ENCODE measurements around the gene RPS3.

Gene RPS3

DNA sequence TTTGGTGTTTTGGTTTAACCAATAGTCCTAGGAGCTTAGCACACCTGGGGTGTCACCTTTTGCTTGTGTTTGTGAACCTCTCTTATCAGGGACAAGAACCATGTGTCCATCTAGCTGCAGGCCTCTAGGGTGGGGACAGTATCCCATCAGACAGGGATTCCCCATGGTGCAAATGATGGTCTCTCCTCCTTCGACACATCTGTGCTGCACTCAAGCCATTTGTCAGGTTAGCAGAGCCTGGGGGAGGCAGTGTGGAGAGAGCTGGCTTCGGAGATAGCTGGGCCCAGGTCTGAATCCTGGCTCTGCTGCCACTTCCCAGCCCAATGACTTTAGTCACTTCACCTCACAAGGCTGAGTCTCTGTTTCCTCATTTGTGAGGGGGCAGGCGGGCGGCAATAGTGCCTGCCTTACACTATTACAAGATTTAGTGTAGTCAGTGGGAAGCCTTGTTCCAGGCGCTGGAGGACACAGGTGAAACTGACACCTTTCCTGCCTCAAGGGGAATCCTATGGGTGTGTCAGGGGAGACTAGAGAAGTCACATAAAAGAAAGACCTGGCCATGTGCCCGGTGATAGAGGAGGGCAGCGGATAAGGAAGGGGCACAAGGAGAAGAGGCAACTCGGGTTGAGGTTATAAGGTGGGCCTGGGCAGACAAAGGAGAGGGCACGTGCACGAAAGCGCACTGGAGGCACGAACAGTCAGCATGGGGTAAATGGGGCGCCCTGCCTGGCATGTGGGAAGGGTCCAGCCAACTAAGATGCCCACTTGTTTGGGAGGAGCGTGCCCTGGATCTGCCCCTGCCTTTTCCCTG lies 21.1 kb downstream of the RPS3 start:
- no peak for DNase-seq

DNA sequence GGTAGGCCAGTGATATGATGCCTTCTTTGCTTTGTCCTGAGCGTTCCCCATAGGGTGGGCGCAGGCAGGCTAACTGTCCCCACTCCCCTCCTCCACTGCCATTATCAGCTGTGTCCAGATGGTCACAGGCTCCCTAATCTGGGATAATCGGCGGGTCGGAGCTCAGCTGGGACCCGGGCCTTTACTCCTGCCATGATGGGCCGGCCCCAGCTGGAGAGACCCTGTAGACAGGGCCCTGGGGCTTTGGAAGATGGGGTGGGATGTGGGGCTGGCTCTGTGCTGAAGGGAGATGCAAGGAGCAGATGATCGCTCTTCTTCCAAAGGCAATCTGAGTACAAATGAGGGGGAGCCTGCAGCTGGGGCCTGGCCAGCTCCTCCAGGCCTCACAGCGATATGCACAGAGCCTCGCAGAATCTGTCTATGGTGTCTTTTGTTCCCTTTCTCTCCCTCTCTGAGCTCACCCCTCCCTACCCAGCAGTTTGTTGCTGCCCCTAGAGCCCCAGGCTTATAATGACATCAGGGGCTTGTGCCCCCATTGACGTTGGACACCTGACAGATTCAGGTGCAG lies 21.8 kb downstream of the RPS3 start:
- no peak for DNase-seq

DNA sequence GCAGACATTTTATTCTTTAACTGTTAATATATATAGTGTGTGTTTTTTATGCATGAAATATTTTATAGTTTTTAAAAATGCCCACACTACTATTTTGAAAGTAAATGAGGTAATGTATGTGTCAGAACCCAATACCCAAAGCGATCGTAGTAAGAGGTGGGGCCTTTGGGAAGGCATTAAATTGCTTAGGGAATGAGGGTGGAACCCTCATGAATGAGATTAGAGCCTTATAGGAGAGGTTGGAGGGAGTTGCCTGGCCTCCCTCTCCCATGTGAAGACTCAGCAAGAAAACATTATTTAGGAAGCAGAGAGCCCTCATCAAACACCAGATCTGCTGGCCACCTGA lies 22.6 kb downstream of the RPS3 start:
- DNase-seq: no peak

DNA sequence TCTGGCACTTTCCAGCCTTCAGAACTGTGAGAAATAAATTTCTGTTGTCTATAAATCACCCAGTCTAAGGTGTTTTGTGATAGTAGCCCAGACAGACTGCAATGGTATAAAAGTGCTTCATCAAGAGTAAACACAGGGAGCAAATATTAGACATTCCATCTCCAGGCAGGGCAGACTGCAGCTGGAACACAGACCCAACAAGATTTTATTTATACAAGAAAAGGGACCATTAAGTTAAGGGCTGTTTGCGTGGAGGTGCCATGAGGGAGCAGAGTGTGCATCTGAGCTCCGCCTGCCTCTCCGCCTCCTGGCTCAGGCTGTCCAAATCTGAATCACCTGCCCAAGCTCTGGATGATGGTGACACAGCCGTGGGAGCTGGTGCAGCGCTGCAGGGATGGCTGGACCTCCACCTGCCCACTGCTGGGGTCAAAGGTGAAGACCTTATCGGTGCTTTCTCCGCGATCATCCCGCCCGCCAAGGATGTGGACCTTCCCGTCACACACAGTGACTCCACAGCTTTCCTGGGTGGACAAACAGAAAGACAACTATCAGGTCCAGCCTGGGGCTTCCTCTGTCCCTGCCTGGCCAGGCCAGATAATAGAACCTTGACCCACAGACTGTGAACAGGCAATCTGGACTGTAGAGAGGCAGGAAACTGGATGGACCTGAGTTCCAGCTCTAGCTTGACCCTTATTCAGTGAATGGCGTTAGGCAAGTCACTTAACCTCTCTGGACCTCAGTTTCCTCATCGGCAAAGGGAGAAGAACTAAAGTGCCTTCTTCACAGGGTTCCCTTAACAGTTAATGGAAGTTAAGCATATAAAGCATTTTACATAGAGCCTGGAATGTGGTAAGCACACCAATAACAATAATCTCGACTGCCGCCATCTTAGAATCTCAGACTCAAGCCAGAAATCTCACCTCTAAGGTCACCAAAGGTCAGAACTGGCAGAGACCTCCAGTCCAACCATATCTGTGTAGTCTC lies 23.2 kb downstream of the RPS3 start:
- DNase-seq: peak; percentile 86

DNA sequence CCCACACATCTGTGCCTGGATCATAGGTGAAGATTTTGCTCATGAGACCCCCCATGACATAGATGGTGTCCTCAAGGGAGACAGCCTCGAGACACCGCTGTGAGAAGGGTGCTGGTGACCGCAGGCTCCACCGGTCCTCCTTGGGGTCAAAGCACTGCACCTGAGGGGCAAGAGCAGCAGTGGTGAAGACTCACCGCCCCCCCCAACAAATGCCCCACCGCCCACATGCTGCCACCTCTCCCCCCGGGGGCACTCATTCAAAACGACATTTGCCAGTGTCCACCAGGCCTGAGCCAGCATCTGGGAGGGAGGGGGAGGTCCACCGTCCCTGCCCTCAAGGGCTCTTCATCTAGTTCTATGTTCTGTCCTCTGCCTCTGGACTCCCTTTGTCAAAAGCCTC lies 24.4 kb downstream of the RPS3 start:
- no peak for DNase-seq

DNA sequence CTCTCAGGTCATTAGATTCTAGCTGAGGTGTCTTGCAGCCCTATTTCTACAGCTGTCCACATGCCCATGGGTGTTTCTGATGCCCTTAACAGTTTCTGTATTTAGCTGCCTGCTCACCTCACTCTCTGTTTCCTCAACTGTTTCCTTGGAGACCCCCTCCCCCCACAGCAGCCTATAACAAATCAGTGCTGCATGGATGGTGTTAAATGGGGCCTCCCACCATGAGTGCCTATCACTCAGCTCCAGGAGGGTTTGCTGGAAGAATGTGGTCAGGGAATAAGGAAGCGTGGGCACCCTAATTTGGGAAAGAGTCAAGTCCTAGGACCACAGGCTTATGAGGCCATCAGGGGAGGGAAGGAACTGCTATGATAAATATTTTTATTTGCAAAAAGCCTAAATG lies 25.1 kb downstream of the RPS3 start:
- no peak for DNase-seq

DNA sequence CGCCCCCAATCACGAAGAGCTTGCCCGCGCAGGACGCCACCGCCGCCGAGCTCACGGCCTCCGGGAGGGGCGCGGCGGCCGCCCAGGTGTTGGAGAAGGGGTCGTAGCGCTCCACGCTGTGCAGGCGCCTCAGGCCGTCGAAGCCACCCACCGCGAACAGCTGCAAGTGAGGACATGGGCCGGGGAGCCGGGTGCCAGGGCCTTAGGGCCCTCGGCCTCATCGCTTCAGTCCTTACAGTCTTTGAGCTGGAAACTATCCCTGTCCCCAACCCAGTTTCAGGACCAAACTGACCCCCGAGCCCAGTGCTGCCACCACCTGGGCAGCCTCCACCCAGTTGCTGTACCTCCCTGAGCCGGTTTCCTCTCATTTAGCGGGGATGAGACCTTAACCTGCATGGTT lies 26.1 kb downstream of the RPS3 start:
- DNase-seq: no peak

DNA sequence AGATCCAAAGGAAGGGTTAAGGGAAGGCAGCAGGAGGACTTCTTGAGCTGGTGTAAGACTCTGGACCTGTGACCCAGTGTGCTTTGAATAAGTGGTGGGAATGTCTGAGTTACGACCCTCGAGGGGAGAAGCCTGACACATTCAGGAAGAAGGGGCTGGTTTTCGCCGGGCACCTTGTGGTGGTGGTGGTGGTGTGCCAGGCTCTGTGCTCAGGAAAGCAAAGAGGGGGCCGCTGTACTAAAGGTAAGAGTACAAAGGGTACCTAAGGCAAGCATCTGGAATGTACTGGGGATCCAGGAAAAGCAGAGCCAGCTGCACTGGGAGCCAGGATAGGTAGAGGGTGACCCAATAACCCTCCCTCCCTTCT lies 27.4 kb downstream of the RPS3 start:
- DNase-seq: no peak

DNA sequence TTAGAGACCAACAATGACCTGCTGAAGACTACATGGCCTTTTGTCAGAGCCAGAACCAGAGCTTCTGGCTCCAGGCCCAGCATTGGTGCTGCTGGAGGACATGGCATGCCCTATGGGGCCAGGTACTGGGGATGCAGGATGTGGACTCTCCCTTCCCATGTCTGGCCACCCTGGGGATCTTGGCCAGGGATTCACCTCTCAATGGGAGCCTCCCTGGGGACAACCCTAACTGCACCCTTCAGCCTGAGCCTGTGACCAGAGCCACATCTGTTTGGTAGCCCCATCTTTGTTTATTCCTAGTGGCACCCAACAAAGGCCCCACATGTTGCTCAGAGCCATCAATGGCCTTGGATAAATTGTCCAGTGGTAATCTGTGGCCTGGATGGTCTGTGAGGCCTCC lies 27.9 kb downstream of the RPS3 start:
- no peak for DNase-seq

DNA sequence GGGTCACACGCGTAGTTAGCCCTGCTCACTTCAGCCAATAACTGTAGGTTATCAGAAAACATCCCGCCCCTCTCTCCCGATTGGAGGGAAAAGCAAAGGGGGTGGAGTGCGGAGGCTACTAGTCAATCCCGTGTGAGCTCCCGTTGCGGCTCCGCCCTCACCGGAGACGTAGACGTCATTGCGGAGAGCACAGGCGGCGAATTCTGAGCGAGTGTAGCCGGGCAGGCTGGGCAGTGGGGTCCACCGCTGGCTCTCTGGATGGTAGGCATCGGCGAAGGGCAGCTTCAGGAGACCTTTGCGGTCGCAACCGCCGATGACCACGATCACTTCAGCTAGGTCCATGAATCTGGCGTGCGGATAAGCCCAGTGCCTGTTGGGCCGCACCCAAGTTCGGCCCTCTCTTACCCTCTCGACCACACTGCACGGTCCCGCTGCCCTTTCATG lies 29.0 kb downstream of the RPS3 start:
- no peak for DNase-seq

DNA sequence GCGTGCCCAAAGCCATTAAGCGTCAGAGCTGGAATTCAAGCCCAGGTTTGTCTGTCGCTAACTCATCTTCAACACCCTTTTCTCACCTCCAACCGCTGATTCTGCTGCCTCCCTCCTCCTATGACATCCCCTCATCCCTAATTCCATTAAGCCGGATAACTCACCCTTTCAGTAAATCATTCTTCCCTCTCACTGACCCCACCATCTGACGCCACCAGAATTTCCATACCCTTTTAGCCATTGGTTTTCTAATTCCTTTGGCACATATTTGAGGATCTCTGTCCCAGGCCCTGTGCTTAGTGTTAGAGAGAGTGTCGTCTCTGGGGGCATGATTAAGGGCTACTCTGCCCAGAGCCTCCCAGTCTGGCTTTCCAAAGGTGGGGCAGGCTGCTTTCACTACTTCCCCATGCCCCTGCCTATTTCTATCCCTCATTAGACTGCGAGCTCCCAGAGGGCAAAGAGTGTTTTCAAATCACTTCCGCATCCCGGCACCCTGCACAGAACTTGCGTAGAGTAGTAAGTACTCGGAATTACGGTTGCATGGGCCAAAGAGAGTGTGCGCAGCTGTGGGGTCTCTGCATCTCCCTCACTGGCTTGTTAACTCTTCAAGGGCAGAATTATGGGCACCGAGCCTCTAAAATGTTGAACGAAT lies 29.8 kb downstream of the RPS3 start:
- DNase-seq: no peak

DNA sequence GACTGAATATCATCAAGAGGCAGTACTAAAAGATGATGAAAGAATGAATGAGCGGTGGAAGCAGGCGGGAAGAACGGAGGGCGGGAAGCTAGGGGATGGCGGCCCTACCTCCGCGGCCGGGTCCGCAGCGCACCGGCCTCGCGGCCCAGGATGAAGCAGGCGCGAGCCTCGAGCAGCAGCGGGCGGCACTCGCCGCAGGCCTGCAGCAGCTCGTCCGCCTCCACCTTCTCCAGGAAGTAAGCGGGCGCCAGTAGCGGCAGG lies 30.3 kb downstream of the RPS3 start:
- no peak for DNase-seq

DNA sequence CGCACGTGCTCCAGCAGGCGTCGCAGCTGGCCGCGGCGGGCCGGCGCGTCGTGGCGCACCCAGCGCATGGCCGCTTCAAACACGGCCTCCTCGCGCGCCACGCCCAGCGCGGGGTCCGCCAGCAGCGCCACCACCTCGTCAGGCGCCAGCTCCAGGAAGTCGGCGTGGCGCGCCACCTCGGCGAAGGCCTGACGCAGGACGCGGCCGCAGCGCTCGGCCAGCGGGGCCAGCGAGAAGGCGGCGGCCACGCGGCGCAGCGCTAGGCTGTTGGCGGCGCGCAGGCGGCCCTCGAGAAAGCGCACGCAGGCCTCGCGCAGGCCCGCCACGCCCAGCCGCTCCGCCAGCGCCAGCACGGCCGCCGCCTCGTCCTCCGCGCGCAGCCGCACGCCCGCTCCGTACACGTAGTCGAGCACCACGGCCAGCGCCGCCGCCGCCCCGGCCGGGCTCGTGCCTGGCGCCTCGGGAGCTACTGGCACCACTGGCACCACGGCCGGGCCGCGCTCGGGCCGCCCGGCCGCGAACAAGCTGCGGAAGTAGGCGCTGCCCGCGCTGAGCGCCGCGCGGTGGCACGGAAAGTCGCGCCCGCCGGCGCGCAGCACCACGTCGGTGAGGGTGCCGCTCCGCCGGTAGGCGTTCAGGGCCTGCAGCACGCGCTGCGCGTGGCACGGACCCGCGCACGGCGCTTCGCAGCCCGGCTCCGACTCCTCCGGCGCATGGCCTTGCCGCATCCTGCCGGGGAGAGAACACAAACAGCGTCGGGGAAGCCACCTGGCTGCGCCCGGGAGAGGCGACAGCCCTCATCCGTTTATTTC lies 30.8 kb downstream of the RPS3 start:
- DNase-seq: peak; percentile 24

DNA sequence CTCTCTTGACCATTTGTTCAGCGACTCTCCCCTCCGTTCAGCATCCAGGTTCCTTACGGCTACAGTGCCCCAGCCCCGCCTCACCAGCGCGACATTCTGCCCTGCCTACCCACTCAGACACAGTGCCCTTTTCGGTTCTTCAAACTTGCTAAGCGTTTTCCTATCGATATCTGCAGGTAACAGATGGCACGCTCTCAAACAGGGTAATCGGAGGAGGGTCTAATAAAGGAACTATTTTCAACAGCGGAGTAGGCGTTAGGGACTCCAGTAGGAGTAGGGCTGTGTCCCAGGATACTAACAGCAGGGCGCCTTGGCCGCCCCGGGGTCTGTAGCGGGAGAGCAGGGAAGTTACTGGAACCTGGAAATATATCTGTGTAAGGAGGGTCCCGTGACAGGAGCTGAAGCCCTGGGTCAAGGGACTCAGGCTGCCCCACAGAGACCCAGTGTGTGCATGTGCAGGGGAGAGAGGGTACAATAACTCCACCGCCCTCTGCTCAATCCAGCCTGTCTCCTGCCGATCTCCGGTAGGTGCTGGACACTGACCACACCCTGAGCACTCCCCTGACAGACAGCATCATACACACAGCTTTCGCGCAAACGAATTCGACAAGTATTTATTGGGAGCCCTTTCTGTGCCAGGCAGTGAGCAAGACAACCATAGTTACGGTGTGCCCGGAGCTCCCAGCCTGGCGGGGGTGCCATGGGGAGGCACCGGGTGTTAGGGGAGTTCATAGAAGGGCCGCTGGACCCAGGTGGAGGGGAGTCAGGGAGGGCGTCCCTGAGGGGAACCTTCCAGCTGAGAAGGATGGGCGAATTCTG lies 31.6 kb downstream of the RPS3 start:
- peak; percentile 46 for DNase-seq

DNA sequence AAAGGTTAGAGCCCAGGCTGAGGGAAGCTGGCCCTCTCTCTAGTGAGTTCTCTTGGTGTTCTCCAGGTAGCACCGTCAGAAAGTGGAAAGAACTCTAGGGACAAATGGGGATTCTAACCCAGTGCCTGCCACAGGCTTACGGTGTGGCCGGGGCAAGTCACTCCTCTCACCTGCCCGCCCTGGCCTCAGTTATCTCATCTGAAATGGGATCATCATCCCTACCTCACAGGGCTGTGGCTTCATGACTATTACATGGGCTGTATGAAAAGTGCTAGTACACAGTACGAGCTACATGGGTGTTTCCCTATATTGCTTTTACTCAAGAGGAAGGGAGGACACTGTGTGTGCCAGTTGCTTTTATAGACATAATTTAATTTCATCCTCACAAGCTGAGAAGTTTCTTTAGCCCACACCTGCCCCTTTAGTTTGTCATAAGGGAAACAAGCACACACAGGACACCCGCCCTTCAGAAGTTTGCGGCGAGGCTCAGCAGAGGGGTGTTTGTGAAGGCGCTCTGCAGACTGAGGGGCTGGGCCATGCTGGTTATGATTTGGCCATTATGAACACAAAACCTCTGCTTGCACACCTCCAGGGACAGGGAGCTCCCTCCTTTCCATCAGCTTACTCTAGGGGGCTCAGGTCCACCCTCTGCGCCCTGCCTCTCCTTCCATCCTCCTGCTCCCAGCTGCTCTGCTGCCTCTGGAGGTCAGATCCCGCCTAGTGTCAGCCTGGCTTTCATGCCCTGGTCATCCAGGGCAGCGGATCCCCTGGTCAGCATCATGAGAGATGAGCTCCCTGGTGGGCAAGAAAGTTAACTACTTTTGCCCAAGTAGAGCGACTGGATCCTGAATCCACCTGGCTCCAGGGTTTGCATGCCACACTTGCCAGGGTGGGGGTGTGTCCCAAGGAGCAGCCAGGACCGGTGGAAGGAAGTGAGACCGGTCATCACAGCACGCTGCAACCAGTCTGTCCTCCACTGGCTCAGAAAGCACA lies 32.5 kb downstream of the RPS3 start:
- no peak for DNase-seq

DNA sequence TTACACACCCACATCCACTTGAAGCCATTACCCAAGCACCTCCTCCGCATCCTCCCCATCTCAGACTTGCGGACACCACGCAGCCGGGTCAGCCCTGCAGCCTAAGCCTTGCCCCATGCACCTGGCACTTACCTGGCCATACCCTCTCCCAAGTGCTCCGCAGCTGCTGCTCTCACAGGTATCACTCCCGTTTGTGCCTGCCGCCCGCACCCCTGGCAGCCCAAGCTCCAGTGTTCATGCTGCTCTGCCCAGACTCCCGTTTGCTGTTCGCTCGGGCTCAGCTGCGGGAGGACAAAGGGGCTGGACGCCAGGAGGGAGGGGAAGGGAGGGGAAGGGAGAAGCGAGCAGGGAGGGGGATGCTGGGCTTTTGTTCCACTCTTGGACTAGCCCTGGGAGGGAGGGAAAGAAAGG lies 33.6 kb downstream of the RPS3 start, which contains the start of gene KLHL35:
Gene KLHL35 (minus strand): TSS at position 293 of the 411 bp plus-strand sequence. CDS start 2,574 bp downstream, outside the sequence.
- no peak for DNase-seq

DNA sequence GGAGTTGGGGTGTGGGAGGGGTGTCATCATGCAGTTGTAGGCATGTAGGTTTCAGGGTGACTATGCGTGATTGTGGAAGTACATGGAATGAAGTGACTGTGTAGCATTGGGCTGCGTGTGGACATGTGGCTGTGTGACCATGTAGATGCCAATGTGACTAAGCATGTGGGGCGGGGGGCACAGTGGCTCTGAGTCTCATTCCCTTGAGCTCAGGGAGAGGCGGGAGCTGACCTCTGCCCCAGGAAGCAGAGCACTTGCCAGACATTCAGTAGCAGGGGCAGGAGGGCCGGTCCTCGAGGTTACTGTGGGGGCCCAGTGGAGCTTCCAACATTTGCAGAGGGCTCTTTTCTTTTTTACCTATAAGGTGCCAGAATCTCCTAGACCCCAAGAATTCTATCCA lies 34.1 kb downstream of the RPS3 start:
- no peak for DNase-seq

DNA sequence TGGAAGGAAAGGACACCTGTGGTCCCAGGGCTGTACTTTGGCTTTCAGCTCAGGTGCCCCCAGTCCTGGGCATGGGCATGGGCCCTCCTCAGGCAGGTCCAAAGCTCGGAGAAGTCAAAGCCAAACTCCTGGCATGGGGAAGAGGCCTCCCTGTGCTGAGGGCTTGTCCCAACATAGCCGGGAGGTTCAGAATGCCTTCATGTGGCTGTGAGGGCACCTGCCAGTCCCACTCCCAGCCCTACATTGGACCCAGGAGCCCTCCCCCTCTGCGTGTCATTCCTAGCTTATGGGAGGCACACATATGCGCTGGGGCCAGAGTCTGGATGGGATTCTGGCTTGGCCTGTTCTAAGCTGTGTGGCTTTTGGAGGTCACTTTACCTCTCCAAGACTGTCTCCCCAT lies 34.7 kb downstream of the RPS3 start:
- DNase-seq: no peak

DNA sequence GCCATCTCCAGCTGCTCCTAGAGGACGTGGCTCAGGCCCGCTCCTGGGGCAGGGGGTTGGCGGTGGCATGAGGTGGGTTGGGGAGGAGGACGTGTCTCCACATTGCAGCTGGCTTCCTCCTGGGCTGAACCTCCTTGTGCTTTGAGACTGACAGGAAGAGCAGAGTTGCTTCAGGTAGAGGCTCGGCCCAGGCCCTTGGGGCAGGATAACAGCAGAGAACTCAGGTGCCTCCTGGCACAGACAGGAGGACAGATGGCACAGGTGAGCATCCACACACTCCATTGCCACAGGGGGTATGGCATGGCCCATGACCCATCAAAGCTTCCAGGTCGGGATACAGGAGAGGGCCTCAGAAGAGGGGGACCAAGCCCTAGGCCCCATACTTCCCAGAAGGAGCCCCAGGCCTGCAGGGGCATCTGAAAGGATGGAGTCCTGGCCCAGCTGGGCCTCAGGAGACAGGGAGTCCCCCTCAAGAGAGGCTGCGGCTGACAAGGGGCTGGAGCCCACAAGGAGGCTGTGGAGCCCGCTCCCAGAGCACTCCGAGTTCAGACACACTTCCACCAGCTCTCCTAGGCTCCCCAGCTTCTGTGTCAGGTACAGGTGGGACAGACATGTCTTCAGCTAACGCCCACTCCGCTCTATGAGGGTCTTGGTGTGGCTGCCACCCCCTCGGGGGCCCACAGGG lies 35.7 kb downstream of the RPS3 start:
- DNase-seq: no peak

DNA sequence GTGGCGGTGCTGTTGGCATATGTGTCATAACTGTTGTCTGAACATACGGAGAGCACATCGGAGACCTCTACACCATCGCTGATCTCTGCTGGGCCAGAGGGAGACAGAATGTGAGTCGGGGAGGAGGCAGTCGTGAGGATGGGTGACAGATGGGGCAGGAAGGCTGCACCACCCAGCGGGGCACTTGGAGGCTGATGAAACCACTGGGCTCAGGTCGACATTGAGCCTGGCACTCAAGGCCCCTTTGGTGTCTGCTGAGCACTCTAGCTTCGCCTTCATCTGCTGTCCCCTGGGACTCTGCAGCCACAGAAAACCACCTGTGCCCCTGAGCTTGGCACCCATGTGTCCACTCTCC lies 36.2 kb downstream of the RPS3 start:
- no peak for DNase-seq
